Activated CD4-positive, CD25-positive, alpha-beta regulatory T cell treated with anti-CD3 and anti-CD28 coated beads, Interleukin-2, amount 50 U/mL, for 72 hours (primary cell): ENCODE data around the gene FAM118B.
A peak's percentile ranks its signal among the peaks of the same experiment; 100 is the strongest.

Experiments
- DNase-seq: peaks from one replicate; pipeline ENCODE4 v3.0.0; 2021

Gene FAM118B

DNA sequence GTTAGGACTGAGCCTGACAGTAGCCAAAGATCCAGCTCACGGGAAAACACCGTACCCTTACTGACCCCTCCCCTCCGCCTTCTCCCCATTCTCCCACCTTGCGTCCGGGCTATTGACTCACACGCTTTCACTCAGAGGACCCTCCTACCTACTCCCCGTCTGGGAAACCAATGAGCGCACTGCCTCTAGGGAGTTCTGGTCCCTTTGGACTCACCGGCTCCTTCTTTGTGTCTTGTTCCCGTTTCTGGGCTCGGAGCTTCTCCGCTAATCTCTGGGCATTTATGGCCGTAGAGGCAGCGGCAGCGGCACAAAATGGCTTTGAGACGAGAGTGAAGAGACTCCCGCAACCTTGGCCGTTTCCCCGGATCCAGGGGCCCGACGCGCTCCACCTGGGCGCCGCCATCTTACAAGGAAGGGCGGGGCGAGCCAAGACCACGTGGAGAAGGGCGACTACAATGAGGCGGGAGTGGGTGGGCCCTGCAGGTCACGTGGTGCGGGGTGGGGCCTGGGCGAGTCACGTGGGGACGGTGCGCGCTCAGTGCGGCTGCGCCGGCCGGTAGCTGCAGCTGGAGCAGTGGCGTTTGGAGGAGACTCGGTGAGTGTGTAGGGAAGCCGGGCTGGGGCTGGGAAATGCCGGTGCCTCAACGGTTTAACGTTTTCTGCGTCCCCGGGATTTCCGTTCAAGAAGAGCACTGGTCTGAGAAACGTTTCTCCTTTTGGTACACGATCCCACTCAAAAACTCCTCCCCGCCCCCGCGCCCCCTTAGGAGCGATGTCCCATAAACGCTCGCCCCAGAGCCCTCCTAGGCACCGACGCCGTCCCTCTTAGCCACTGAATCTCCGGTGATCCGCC is at the start of gene FAM118B, which contains the start of gene RPUSD4:
FAM118B (plus strand) TSS at position 547 of the 853 bp plus-strand sequence. CDS start 23,220 bp downstream, outside the sequence.
RPUSD4 (minus strand) TSS at position 415 of the 853 bp plus-strand sequence; CDS start at position 403, 12 bp downstream.
- DNase-seq: peak; percentile 100

DNA sequence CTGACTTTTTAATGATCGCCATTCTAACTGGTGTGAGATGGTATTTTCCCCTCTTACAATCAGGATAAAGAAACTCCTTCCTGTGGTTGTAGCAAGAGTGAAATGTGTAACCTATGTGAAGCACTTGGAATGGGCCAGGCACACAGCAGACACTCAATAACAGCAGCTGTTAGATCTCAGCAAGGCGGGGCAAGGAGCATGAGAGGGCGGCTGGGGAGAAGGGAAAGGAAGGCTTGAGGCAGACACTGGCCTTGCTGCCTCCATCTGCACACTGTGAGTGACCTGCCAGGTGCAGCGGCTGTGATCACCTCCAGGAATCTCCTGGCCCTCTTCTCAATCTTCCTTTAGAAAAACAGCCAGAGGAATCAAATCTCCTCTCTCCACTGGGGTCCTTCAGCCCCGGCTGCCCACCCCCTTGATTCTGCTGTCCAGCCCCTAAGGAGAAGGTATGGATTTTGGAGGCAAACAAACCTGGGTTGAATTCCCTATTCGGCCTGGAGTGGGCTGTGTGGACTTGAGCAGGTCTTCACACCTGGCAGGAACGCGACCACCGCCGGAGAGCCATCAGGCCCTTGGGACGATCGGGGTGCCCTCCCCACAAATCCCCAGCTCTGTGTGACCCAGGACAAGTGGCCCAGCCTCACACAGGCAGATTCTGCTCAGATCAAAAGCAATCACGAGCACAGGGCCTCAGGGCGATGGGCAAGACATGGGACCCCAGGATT is 49.1 kb upstream of the FAM118B start:
- DNase-seq: no peak

DNA sequence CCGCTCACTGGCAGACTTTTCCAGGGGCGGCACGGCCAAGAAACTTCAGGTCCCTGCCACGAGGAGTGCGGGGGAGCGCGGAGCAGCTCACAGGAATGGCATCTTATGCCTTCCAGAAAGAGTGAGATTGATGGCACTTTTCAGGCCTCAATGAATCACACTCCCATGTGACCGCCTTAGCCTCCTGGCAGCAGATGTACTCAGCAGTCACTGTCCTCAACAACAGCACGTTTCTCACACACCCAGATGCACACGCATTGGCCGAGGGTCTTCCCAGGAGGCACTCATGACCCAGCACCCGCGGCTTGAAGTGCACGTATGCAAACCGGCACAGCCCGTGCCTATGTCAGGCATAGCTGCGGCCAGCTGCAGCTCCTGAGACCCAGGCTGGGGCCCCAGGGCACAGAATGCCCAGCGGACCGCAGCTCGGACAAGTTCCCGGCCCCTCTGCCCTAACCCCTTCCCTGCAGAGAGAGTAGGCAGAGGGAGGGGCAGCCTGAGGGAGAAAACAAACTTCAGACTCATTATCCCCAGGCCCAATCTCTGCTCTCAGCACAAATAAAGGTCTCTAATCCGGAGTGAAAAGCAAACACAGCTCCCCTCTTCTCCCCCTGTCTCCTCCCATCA is 48.4 kb upstream of the FAM118B start:
- DNase-seq: no peak

DNA sequence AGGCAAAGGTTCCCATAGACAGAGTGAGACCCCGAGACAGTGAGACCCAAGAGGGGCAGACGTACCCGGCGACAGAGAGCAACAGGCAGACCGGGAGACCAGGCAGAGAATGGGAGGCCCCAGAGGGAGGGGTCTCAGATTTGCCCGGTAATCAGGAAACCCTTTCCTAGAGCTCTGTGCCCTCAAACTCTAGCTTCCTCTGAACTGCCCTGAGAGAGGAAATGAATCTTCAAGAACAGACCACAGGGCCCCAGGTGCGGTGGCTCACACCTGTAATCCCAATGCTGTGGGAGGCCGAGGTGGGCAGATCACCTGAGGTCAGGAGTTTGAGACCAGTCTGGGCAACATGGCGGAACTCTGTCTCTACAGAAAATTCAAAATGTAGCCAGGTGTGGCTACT is 47.8 kb upstream of the FAM118B start:
- DNase-seq: no peak

DNA sequence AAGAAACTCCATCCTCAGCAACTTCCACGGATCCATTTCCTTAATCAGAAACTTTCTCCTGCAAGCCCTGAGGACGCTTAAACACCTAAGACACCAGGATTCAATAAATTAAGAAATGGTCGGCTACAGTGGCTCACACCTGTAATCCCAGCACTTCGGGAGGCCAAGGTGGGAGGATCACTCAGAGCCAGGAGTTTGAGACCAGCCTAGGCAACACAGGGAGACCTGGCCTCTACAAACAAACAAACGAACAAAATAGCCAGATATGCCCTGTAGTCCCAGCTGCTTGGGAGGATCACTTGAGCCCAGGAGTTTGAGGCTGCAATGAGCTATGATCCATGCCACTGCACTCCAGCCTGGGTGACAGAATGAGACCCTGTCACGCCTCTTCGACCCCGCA is 46.8 kb upstream of the FAM118B start:
- DNase-seq: no peak

DNA sequence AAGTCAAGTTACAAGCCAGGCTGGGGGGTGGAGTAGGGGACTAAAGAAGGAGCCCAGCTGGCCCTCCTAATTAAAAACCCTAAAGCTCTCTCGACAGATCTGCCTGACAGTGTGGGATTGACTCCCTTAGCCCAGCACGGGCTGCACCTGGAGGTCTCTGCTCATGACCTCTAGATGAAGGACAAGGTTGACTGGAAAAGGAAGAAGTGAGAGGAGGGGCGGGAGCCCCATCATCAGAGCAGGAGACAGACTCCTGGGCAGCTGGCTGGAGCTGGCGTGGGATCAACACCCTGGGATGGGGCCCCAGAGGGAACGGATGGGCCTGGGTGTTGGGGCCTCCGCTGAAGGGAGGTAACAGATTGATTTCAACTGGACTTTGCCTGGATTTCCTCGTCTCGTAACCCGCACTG is 46.3 kb upstream of the FAM118B start:
- no peak for DNase-seq

DNA sequence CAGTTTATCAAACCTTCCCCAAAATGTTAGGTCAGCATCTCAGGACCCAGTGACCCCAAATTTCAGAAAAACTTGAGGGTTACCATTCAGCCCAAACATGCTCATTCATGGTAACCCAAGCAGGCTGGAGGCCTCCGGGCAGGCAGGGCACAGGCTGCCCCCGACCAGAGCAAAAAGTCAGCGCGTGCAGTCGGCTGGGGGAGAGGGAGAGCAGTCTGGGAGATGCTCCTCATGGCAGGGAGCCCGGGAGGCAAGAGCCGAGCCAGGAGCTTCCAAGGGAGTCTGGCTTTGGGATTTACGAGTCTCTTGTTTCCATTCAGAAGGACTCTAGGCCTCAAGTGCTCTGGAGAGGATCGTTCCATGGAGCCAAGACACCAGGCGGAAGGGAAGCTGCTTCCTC is 45.8 kb upstream of the FAM118B start:
- DNase-seq: no peak

DNA sequence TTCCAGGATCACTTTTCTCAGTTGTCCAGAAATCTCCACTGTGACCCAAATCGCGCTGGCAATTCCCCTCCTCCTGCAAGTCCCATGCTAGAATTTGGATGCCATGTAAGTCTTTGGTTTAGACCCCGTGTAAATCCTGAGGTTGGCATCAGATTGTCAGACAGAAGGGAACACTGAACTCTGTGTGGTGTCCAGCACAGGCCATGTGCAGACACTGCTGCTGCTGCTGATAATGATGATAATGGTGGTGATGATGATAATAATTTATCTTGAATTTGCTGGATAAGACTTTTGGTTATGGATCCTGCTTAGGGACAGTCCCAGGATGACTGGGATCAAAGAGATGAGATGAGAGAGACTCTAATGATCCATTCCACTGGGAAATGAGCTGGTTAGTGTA is 45.2 kb upstream of the FAM118B start:
- DNase-seq: no peak

DNA sequence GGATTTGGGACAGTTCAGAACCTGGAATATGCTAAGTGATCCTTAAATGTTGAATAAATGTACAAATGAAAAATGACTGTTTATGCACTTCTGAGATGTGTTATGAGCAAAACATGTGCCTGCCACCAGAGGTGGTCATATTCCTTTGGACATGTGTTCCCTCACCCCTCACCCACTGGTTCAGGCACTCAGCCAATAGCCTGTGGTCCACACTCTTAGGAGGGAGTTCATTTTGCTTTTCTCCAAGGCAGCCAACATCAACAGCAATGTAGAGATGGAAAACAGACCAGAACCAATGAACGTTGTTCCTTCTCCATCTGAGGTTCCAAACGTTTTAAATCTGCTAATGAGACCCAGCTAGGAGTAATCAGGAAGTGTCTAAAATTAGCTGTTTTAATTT is 44.1 kb upstream of the FAM118B start:
- DNase-seq: no peak

DNA sequence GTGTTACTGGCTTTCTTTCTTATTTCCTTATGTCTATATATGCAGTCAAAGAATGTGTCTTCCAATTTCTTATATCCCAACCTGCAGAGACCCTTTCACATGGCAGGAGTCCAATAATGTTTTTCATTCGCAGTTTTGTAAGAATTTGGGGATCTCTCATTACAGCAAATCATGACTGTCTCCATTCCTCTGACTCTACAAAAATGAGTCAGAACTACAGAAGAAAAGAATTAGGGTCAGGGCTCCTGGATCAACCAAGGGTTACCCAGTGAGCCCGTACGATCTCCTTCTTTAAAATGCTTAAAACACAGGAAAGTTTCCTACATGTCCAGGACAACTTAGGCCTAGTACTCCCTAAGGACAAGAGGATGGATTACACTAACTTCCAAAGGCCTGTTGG is 42.3 kb upstream of the FAM118B start:
- no peak for DNase-seq

DNA sequence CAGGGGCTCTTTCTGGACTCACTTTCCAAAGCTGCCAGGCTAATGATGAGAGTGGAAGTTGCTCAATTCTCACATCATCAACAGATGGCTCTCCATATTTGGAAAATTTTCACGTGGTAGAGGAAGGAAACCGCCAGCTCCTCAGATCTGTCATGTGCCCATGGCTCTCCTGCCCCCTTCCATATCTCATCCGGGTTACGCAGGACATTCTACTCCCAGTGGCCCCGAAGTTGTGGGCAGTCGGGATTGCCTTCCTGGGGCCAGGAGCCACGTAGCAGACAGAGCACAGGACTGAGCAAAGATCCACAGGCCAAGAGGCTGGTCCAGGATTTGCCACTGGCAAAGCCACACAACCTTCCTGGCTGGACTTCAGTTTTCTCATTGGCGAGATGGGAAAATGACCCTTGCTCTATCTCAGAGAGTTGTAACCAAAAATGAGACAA is 39.0 kb upstream of the FAM118B start:
- no peak for DNase-seq

DNA sequence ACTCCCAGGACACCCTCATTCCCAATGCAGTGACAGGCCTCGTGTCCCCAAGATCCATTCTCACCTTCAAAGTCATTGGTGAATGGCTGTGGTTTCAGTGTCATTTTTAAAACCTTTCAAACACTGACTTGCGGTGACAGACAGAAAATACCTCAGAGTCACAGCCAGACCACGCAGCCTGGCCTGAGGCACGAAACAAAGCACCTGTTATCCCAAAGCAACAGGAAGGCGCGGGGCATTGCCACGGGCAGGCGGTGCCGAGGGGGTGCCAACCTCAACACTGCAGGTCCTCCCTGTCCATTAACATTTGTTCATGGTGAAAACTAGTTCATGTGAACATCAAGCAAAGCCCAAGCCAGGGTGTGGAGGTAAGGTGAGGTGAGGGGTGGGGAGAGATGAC is 38.3 kb upstream of the FAM118B start:
- DNase-seq: no peak

DNA sequence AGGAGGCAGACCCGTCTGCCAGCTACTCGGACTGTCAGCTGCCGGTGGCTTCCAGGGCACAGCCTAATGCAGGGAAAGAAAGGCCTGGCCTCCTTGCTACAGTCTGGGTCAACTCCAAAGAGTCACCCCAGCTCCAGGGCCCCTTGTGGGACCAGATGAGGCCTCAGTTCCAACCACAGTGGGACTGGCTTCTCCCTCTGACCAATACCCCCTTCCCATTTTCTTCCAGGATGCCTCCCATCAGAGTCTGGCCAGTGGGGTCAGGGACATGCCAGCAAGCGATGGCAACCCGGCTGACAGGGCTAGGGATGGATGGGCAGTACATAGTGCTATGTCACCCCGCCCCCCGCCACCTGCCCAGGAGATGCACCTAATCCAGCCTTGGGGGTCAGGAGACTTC is 36.8 kb upstream of the FAM118B start:
- no peak for DNase-seq

DNA sequence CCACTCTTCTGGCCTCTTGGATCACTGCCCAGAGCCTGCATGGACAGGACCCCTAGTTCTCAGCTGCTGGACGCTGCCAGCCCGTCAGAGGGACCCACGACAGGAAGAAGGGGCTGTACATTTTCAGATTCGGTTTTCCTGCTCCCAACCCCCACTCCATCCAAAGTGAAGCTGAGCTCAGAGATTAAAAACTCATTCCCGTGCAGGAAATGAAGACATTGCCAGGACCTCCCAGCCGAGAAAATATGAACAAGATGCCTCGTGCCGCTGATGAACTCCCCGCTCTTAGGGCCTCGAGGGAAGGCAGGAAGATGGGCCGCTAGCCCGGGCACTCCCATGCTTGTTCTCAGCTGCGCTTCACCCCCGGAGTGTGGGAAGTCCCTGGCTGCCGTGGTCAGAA is 36.2 kb upstream of the FAM118B start:
- no peak for DNase-seq

DNA sequence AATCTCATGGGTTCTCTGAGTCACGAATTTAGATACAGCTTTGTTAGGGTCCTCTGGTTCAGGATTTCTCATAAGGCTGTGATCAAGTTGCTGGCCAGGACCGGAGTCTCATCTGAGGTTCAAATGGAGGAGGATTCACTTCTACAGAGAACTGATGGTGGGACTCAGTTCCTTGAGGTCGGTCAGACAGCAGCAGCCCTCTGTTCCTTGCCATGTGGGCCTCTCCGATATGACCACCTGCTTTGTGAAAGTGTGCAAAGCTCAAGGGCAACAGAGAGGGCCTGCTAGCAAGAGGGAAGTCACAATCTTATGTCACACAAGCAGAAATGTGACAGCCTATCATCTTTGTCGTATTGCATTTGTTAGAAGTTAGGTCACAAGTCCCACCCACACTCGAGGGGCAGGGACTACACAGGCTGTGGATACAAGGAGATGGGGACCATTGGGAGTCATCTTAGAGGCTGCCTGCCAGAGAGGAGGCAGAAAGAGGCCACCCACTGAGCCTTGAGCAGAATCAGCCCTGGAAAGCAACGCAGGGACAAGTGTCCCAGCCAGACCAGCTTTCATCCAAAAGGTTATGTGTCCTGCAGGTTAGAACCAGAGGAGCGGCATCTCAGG is 34.6 kb upstream of the FAM118B start:
- no peak for DNase-seq

DNA sequence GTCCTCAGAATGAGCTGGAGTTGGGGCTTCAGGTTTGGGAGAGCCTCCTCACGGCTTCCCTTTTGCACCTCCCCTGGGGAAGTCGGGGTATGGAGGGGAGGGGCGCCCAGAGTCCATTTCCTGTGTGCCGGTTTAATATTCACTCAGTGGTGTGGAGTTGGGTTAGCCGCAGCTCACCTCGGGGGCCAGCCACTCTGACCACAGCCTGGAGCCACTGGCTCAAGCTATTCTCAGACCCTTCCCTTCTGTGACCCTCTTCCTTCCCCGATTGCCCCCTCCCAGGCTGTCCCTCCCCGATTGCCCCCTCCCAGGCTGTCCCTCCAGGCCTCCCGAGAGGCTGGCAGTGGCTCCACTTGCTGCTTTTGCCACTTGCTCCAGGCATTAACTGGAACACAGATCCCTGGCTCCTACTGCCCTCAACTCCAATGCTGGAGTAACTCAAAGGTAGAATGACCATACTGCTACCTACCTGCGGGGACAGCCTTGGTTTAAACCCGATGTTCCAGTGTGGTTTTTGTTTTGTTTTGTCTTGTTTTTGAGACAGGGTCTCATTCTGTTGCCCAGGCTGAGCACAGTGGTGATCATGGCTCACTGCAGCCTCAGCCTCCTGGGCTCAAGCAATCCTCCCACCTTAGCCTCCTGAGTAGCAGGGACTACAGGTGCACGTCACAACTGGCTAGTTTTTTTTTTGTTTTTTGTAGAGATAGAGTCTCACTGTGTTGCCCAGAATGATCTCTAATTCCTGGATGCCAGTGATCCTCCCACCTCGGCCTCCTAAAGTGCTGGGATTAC is 29.4 kb upstream of the FAM118B start:
- no peak for DNase-seq

DNA sequence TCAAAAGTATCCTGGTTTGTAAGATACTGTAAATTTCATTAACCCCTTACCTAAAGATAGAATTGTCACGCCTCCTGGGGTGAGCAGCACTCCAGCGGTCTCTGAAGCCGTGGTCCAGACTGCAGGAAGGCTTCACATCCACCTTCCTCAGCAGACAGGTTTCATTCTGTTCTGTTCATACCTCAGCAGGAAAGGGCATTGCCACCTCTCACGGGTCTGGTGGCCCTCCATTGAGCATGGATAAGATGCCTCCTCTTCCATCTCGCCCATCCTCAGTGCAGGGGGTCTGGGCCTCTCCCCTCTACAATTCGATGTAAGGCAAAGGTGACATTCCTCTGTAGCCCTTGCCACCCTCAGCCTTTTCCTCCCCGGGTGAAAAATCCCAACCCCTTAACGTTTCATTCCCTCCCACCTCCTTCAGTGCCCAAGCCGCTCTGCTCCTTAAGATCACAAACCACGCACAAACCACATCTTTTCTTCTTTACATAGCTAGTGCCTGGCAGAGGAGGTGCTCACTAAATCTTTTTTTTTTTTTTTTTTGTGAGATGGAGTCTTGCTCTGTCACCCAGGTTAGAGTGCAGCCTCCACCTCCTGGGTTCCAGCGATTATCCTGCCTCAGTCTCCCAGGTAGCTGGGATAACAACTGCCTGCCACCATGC is 28.7 kb upstream of the FAM118B start:
- no peak for DNase-seq

DNA sequence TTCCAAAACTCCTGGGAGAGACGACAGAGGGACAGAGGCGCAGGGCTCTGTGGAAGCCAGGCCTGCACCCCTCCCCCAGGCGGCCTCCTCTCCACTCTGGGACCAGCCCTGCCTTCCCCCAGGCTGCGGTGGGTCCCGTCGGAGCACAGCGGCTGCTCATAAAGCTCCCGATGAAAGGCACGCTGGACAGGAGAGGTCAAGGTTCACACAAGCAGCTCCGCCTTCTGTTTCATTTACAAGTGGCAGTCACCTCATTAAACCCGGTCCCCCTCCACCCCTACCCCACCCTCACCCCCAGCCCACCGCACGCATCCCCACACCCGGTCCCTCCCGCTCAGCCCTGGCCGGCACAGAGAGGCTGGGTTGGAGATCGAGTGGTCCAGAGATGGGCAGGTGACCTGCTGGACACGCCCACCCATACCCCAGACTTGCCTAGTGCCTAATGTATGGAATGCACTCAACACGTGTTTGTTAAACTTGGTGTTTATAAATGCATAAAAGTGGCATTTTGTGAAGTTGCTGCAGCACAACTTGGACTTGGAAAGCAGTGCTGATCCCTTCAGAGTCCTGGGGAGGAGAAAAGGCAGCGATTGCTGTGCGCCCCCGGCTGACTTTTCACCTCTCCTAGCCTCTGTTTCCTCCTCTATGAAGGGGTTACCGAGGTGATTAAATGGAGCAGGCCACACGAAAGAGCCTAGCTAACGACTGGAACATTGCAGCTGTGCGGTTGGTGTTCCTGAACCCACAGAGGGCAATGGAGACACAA is 26.1 kb upstream of the FAM118B start:
- DNase-seq: no peak

DNA sequence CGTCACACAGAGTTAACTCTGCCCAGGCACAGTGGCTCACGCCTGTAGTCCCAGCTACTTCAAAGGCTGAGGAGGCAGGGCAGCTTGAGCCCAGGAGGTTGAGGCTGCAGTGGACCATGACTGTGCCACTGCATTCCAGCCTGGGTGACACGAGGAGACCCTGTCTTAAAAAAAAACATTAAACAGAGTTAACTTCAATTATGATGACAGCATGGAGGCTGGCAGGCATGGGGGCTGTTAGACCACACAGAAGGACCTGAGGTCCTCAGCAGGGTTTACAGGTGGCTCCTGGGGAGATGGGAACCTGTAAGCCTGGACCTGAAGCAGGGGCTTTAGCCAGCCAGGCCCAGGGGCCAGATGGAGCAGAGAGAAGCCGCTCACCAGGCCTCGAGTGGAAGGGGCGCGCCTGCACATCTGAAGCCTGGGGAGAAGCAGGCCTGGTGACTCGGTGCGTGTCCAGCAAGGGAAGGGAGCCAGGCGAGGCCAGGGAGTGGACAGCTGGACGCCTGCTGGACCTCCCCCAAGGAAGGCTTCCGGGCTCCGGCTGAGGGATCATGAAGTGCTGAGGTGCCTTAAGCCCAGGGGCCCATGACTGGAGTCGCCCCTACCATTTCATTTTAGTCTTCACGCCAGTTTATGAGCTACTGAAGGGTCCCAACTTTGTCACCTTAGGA is 25.4 kb upstream of the FAM118B start:
- DNase-seq: no peak
